Stomach (tissue), 4 donors: Measurements from ENCODE around the gene ALG9.

Experiments
- EP300 ChIP-seq: sonication (generic); formaldehyde crosslinking; IDR thresholded peaks from one replicate; pipeline ENCODE4 v1.6.1; 2017; ENCODE audit warnings: antibody characterized with exemption
- POLR2A ChIP-seq, 4 donors: fragments of 450-650 bp; IDR thresholded peaks; one replicate each; pipeline ENCODE4 v1.6.1; 2016; ENCODE audit warnings: antibody characterized with exemption in 4 of 4, control low read depth in 2 of 4, mild to moderate bottlenecking in 1 of 4, moderate library complexity in 1 of 4
- TF ChIP-seq, protein P1 (sequence below), 7 experiments: fragments of 450-650 bp in 4 of 7; fragments of 200-600 bp in 3 of 7; sonication (generic) in 3 of 7; IDR thresholded peaks; one replicate each; pipeline ENCODE4 v1.5.1; 2016 to 2019; ENCODE audit warnings: antibody characterized with exemption in 7 of 7, control low read depth in 2 of 7, mild to moderate bottlenecking in 1 of 7

- no peak for TF ChIP-seq EP300
- no peak for TF ChIP-seq POLR2A (IDR thresholded peaks at IDR 0.05)
- TF ChIP-seq, protein P1, sequence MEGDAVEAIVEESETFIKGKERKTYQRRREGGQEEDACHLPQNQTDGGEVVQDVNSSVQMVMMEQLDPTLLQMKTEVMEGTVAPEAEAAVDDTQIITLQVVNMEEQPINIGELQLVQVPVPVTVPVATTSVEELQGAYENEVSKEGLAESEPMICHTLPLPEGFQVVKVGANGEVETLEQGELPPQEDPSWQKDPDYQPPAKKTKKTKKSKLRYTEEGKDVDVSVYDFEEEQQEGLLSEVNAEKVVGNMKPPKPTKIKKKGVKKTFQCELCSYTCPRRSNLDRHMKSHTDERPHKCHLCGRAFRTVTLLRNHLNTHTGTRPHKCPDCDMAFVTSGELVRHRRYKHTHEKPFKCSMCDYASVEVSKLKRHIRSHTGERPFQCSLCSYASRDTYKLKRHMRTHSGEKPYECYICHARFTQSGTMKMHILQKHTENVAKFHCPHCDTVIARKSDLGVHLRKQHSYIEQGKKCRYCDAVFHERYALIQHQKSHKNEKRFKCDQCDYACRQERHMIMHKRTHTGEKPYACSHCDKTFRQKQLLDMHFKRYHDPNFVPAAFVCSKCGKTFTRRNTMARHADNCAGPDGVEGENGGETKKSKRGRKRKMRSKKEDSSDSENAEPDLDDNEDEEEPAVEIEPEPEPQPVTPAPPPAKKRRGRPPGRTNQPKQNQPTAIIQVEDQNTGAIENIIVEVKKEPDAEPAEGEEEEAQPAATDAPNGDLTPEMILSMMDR (IDR thresholded peaks at IDR 0.05) = no peak
Measured at GRCh38 chr11:111776398-111777093, 94.8 kb downstream of the ALG9 start.
